A549 (cell line): Measurements from ENCODE around the gene PTPRE. TPM values are rescaled to one million over a fixed set of nuclear protein-coding genes. Genes with fewer than 3 reads are reported as not detected.

Source experiments
- ATAC-seq, 2 experiments: fragments of 200-7000 bp in 1 of 2; fragments of >200 bp in 1 of 2; cut with Nextera tagmentation in 1 of 2; cut with Tn5 transposase in 1 of 2; 3 replicates each; pipeline versions ENCODE4 v1.8.0 to v1.9.1; 2018 to 2020; ENCODE audit warnings: mild to moderate bottlenecking in 1 of 2, moderate library complexity in 1 of 2
- CTCF ChIA-PET: fragments of 300-600 bp; sonication (Branson Sonifier 250); formaldehyde crosslinking; extraction: SDS; loops from one replicate; lab custom pipeline; 2021; ENCODE audit warnings: antibody characterized with exemption, inconsistent platforms; lab: Yijun Ruan, JAX
- POLR2A ChIA-PET: fragments of 350-600 bp; formaldehyde crosslinking; extraction: SDS; loops from one replicate; lab custom pipeline; 2021; ENCODE audit warnings: antibody characterized with exemption, inconsistent platforms; lab: Yijun Ruan, JAX
- DNase-seq, 2 experiments: peaks; one replicate each; pipeline versions ENCODE4 v3.0.0 to v3.0.0-alpha.2; 2011 to 2016; ENCODE audit warnings: low read depth in 1 of 2, low spot score in 1 of 2
- FAIRE-seq: peaks from 2 replicates; lab custom pipeline; 2011; peaks lifted over from hg19 to GRCh38; lab: Jason Lieb, UNC
- H3K27ac ChIP-seq, 2 experiments: fragments of >200 bp; sonication (Bioruptor Twin); formaldehyde crosslinking; 3 replicates each; pipeline ENCODE4 v1.5.1; 2016 to 2017
- H3K4me1 ChIP-seq: fragments of >200 bp; sonication (Bioruptor Twin); formaldehyde crosslinking; 3 replicates; pipeline ENCODE4 v1.6.1; 2016
- H3K4me2 ChIP-seq: fragments of >200 bp; sonication (Bioruptor Twin); formaldehyde crosslinking; 3 replicates; pipeline ENCODE4 v1.6.1; 2016
- H3K4me3 ChIP-seq: fragments of >200 bp; sonication (Bioruptor Twin); formaldehyde crosslinking; 3 replicates; pipeline ENCODE4 v1.5.1; 2016
- H3K9me3 ChIP-seq: fragments of >200 bp; sonication (Bioruptor Twin); formaldehyde crosslinking; 3 replicates; pipeline ENCODE4 v1.6.1; 2016
- FOSL2 ChIP-seq, 2 experiments: fragments of 450-650 bp in 1 of 2; fragments of >200 bp in 1 of 2; sonication (Bioruptor Twin) in 1 of 2; formaldehyde crosslinking; IDR thresholded peaks; 2 replicates each; pipeline versions ENCODE4 v1.5.0 to v1.6.1; 2016 to 2020; ENCODE audit warnings: mild to moderate bottlenecking in 1 of 2, moderate library complexity in 1 of 2
- HDAC2 ChIP-seq: fragments of 200-600 bp; sonication (generic); IDR thresholded peaks from 2 replicates; pipeline ENCODE4 v1.6.1; 2016
- HOXB5 ChIP-seq: fragments of 250-450 bp; sonication (Bioruptor Pico); IDR thresholded peaks from 2 replicates; pipeline ENCODE4 v1.5.0; 2020; ENCODE audit warnings: mild to moderate bottlenecking, moderate library complexity
- JUNB ChIP-seq: fragments of >200 bp; sonication (Bioruptor Twin); formaldehyde crosslinking; IDR thresholded peaks from 2 replicates; pipeline ENCODE4 v1.6.1; 2016
- MAFK ChIP-seq: fragments of 450-650 bp; IDR thresholded peaks from 2 replicates; pipeline ENCODE4 v1.6.1; 2014; ENCODE audit not compliant: partially characterized antibody
- MAZ ChIP-seq: fragments of 150-350 bp; IDR thresholded peaks from 2 replicates; pipeline ENCODE4 v1.6.1; 2014; ENCODE audit warnings: antibody characterized with exemption, low read depth, low read length, borderline replicate concordance
- NPAS2 ChIP-seq: fragments of 250-450 bp; sonication (Bioruptor Pico); IDR thresholded peaks from 2 replicates; pipeline ENCODE4 v1.8.0; 2022; ENCODE audit warnings: mild to moderate bottlenecking, moderate library complexity, borderline replicate concordance
- RAD21 ChIP-seq, 2 experiments: fragments of >200 bp in 1 of 2; sonication (Bioruptor Twin) in 1 of 2; formaldehyde crosslinking in 1 of 2; IDR thresholded peaks in 1 of 2; conservative IDR thresholded peaks in 1 of 2; 2 replicates in 1 of 2; 3 replicates in 1 of 2; pipeline ENCODE4 v1.6.1; 2012 to 2018; ENCODE audit warnings: inconsistent platforms in 1 of 2
- RARB ChIP-seq: fragments of 250-450 bp; sonication (Bioruptor Pico); IDR thresholded peaks from 2 replicates; pipeline ENCODE4 v1.8.0; 2021; ENCODE audit warnings: mild to moderate bottlenecking, moderate library complexity
- RNF2 ChIP-seq: fragments of 200-600 bp; sonication (generic); IDR thresholded peaks from 2 replicates; pipeline ENCODE4 v1.6.1; 2016; ENCODE audit warnings: low read depth, mild to moderate bottlenecking, antibody characterized with exemption, moderate library complexity, borderline replicate concordance
- SMC3 ChIP-seq: fragments of >200 bp; sonication (Bioruptor Twin); formaldehyde crosslinking; IDR thresholded peaks from 3 replicates; pipeline ENCODE4 v1.6.1; 2018; ENCODE audit warnings: inconsistent platforms
- TFCP2L1 ChIP-seq: fragments of 250-450 bp; sonication (Bioruptor Pico); IDR thresholded peaks from 2 replicates; pipeline ENCODE4 v1.5.0; 2021; ENCODE audit warnings: mild to moderate bottlenecking
- ZFP36 ChIP-seq: fragments of 450-650 bp; IDR thresholded peaks from 2 replicates; pipeline ENCODE4 v1.6.1; 2014; ENCODE audit warnings: borderline replicate concordance; ENCODE audit not compliant: partially characterized antibody
- ZNF302 ChIP-seq: fragments of 250-450 bp; sonication (Bioruptor Pico); IDR thresholded peaks from 2 replicates; pipeline ENCODE4 v1.9.0; 2021; ENCODE audit warnings: inconsistent platforms, mild to moderate bottlenecking, moderate library complexity
- WGBS: methylation state at CpG from one replicate; pipeline ENCODE4 v1.1.6; 2017; ENCODE audit errors: missing lambda C conversion rate; 5-methylcytosine and 5-hydroxymethylcytosine counted together
- polyA plus RNA-seq, 4 experiments: library from polyadenylated mRNA; depleted of rRNA in 3 of 4; stranded (reverse); fragments of >200 nt; fragmentation: RNase III in 1 of 4; extraction: RNeasy Plus Mini Kit Qiagen cat#74134 plus additional on column Dnase treatment in 1 of 4; gene quantifications; 2 replicates in 3 of 4; 3 replicates in 1 of 4; pipeline ENCODE4 v1.2.3, GENCODE V29; 2011 to 2017
- TF ChIP-seq, protein P1 (sequence below): fragments of 150-350 bp; IDR thresholded peaks from 2 replicates; pipeline ENCODE4 v1.6.1; 2014; ENCODE audit warnings: low read depth, mild to moderate bottlenecking, low read length
- TF ChIP-seq, protein P2 (sequence below): IDR thresholded peaks from 2 replicates; pipeline ENCODE4 v1.6.1; 2012
- TF ChIP-seq, protein P3 (sequence below): fragments of >200 bp; sonication (Bioruptor Twin); formaldehyde crosslinking; IDR thresholded peaks from 3 replicates; pipeline ENCODE4 v1.6.1; 2016
- TF ChIP-seq, protein P4 (sequence below): IDR thresholded peaks from 2 replicates; pipeline ENCODE4 v1.6.1; 2012; ENCODE audit warnings: low read depth, borderline replicate concordance

Gene PTPRE
- polyA plus RNA-seq, 2 of the 4 experiments (the other 2 are of a cell fraction): 0.31 to 1.5 TPM

- POLR2A ChIA-PET: no interaction called here
- H3K4me2 ChIP-seq: no peak overlapping the region
- TF ChIP-seq TFCP2L1 (no peak), SMC3 (no peak), ZFP36 (no peak), RAD21 (conservative IDR thresholded peaks at IDR 0.05 in 1 of 2, IDR thresholded peaks at IDR 0.05 in 1 of 2) (no peak)
- TF ChIP-seq, protein P1, sequence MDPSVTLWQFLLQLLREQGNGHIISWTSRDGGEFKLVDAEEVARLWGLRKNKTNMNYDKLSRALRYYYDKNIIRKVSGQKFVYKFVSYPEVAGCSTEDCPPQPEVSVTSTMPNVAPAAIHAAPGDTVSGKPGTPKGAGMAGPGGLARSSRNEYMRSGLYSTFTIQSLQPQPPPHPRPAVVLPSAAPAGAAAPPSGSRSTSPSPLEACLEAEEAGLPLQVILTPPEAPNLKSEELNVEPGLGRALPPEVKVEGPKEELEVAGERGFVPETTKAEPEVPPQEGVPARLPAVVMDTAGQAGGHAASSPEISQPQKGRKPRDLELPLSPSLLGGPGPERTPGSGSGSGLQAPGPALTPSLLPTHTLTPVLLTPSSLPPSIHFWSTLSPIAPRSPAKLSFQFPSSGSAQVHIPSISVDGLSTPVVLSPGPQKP: no peak
- TF ChIP-seq, all 56 proteins: peak for 0
- WGBS: 80% methylated on average over 13 of the region's 13 CpGs
- CTCF ChIA-PET: interaction anchor here (1.0 to 6.4 kb wide), 2 partner anchors 161 to 195 kb away, joined by 3 to 31 read pairs; partner anchors contain the start of gene PTPRE
- no peak for DNase-seq
- Histone ChIP-seq H3K27ac (no peak overlapping the region), H3K9me3 (no peaks in the 10 kb centered on the region), H3K4me3 (no peak overlapping the region), H3K4me1 (no peaks in the 10 kb centered on the region)
- no peak for FAIRE-seq
- no peak for ATAC-seq
These were observed 160.0 kb downstream of the PTPRE start for GRCh38 chr10:128066870-128067382.

DNA sequence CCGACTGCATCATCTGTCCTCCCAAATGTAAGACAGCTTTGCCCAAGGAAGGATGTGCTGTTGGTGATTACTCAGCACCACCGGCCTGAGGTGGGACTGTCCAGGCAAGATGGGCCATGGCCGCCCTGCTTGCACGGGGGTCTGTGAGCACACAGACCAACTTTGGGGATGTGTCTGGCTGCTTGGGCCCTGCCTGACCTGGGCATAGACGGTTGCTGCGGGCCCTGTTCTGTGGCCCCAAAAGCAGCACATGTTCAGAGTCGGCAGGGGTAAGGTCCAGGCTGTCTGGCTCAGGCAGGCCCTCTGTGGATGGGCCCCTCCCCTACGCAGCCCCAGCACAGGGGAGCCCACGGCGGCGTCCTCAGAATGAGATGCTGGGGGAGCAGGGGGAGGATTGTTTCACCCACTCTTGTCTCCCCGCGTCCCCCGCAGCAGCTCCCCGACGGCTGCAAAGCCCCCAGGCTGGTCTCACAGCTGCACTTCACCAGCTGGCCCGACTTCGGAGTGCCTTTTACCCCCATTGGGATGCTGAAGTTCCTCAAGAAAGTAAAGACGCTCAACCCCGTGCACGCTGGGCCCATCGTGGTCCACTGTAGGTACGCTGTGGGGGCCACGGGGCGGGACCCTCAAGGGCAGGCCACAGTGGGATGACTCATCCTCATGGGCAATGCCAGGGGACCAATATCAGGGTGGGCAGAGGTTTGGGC is 160.9 kb downstream of the PTPRE start:
- ATAC-seq (no peak), FAIRE-seq (no peak), DNase-seq (no peak)
- no peak for TF ChIP-seq FOSL2 (IDR thresholded peaks at IDR 0.05)
- TF ChIP-seq FOSL2 (CRISPR knock-in tag; IDR thresholded peaks at IDR 0.05): 0 out of 2 replicates have a peak, but pooled peaks have one; percentile 8
- no peak for TF ChIP-seq MAFK
- no peaks in the 10 kb centered on the region for H3K9me3 ChIP-seq
- H3K4me1 ChIP-seq: no peaks in the 10 kb centered on the region
- H3K4me3 ChIP-seq: no peak overlapping the region
- ChIA-PET CTCF (interaction anchor here (1.0 to 7.0 kb wide), 7 partner anchors 9 to 213 kb away, joined by 3 to 89 read pairs (median 8); partner anchors contain the start of gene PTPRE), POLR2A (no interaction called here)
- no peak overlapping the region for H3K27ac ChIP-seq
- H3K4me2 ChIP-seq: no peak overlapping the region
- 75% methylated on average over 13 of the region's 25 CpGs for WGBS

DNA sequence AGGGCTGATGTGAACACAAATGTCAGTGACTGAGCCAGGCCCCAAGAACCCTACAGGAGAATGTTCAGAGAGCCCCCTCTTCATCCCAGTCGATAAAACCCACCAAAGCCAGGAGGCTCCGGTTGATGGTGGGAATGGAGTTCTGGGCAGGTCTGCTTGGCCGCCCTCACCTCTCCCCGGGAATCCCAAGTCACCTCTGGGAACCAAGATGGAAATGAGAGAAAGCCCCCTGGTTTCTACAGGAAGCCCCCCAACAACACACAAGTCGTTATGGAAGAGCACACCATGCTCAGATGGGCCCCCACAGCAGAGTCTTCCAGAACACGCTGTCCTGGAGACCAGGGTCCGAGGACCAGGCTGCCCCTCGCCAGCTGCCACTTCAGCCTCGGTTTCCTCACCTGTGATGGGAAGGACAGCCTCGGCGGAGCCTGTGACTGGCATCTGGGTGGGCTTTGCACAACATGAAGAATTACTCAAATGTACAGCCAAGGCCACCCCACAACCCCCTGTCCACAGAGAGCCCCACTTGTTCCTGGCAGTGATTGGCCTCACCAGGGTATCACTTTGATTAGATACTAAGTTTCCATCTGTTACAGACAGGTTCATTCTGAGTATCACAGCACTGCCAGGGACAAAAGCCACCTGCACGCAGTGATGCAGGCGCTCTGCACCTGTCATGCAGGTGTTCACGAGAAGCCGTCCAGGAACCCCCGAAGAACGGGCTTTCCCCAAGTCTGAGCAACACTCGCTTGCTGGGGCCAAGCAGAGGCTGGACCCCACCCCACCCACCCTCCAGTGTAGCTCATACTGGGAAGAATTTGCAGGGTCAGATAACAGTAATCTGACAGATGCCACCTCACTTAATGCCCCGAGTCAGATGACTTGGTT is 161.7 kb downstream of the PTPRE start:
- ATAC-seq (no peak), FAIRE-seq (no peak), DNase-seq (no peak)
- POLR2A ChIA-PET: interaction anchor here (0.7 kb wide), 1 partner anchor 162 kb away, joined by 3 read pairs; the partner anchor contains the start of gene PTPRE
- Histone ChIP-seq H3K27ac (no peak overlapping the region), H3K4me3 (no peak overlapping the region), H3K4me2 (no peak overlapping the region), H3K4me1 (no peaks in the 10 kb centered on the region), H3K9me3 (no peaks in the 10 kb centered on the region)
- WGBS: 81% methylated on average over 12 of the region's 19 CpGs
- CTCF ChIA-PET: interaction anchor here (0.6 to 7.0 kb wide), 47 partner anchors 10 to 390 kb away, joined by 3 to 89 read pairs (median 4); partner anchors contain the start of gene PTPRE
- TF ChIP-seq, protein P2, sequence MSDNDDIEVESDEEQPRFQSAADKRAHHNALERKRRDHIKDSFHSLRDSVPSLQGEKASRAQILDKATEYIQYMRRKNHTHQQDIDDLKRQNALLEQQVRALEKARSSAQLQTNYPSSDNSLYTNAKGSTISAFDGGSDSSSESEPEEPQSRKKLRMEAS: no peak
- TF ChIP-seq ZNF302 (CRISPR knock-in tag) (no peak), JUNB (no peak), HOXB5 (CRISPR knock-in tag) (no peak), MAZ (no peak), RNF2 (no peak), NPAS2 (CRISPR knock-in tag) (no peak), FOSL2 (IDR thresholded peaks at IDR 0.05) (no peak), FOSL2 (CRISPR knock-in tag; IDR thresholded peaks at IDR 0.05) (no peak), RARB (no peak), HDAC2 (no peak), ZFP36 (no peak)
- TF ChIP-seq, protein P3, sequence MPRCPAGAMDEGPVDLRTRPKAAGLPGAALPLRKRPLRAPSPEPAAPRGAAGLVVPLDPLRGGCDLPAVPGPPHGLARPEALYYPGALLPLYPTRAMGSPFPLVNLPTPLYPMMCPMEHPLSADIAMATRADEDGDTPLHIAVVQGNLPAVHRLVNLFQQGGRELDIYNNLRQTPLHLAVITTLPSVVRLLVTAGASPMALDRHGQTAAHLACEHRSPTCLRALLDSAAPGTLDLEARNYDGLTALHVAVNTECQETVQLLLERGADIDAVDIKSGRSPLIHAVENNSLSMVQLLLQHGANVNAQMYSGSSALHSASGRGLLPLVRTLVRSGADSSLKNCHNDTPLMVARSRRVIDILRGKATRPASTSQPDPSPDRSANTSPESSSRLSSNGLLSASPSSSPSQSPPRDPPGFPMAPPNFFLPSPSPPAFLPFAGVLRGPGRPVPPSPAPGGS: no peak
- TF ChIP-seq, protein P4, sequence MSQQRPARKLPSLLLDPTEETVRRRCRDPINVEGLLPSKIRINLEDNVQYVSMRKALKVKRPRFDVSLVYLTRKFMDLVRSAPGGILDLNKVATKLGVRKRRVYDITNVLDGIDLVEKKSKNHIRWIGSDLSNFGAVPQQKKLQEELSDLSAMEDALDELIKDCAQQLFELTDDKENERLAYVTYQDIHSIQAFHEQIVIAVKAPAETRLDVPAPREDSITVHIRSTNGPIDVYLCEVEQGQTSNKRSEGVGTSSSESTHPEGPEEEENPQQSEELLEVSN: no peak
